Measurements from ENCODE around the gene ASIC5. TPM values are rescaled to one million over a fixed set of nuclear protein-coding genes. Genes with fewer than 3 reads are reported as not detected.

The ASIC5 gene
- total RNA-seq, 2 experiments from 2014 or later, result not detected

DNA sequence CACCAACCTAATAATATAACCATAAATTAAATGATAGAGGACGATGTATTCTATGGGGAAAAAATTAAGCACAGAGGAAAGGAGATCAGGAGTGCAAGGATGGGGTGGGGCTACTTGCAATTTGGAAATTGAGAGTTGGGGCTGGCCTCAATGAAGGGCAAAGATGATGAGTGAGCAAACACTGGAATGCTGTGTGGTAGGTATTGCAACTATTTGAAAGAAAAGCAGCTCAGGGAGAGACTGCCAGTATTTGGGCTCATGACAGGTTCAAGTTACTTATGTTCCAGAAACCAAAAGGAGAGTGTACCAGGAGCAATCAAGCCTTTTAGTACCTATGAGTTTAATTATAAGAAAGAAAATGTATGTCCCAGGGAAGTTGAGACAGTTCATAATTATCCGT lies 47.4 kb downstream of the ASIC5 start:
- no peak overlapping the region for H3K27ac ChIP-seq (ENCODE audit: low read depth, low read length, poor library complexity, severe bottlenecking)
- TF ChIP-seq, protein P1, sequence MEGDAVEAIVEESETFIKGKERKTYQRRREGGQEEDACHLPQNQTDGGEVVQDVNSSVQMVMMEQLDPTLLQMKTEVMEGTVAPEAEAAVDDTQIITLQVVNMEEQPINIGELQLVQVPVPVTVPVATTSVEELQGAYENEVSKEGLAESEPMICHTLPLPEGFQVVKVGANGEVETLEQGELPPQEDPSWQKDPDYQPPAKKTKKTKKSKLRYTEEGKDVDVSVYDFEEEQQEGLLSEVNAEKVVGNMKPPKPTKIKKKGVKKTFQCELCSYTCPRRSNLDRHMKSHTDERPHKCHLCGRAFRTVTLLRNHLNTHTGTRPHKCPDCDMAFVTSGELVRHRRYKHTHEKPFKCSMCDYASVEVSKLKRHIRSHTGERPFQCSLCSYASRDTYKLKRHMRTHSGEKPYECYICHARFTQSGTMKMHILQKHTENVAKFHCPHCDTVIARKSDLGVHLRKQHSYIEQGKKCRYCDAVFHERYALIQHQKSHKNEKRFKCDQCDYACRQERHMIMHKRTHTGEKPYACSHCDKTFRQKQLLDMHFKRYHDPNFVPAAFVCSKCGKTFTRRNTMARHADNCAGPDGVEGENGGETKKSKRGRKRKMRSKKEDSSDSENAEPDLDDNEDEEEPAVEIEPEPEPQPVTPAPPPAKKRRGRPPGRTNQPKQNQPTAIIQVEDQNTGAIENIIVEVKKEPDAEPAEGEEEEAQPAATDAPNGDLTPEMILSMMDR (conservative IDR thresholded peaks at IDR 0.05; ENCODE audit: low read length), result no peak
- no peak for TF ChIP-seq EZH2phosphoT487 (IDR thresholded peaks at IDR 0.05; ENCODE audit: borderline replicate concordance, low read depth, low read length)
- H3K9me2 ChIP-seq (ENCODE audit: insufficient read depth, low read length), result no peaks in the 10 kb centered on the region
- no peaks in the 10 kb centered on the region for H3K79me2 ChIP-seq (ENCODE audit: insufficient read depth, low read depth, low read length)
- no TSS peak for BruUV-seq (replicated peaks)
- no peak for DNase-seq (ENCODE audit: low spot score)
- no peaks in the 10 kb centered on the region for H3K4me1 ChIP-seq (ENCODE audit: insufficient read depth, low read length, poor library complexity, severe bottlenecking)
- H3K9me3 ChIP-seq (ENCODE audit: low read length), result no peaks in the 10 kb centered on the region
- no peak overlapping the region for H3K4me3 ChIP-seq (ENCODE audit: low read depth, low read length, poor library complexity, severe bottlenecking)
- ChIA-PET CTCF (ENCODE audit: unreplicated experiment) (no interaction called here), POLR2A (no interaction called here)
- H4K20me1 ChIP-seq (ENCODE audit: insufficient read depth, low read length), result no peaks in the 10 kb centered on the region
- intact Hi-C loops (cut with micrococcal nuclease; ENCODE audit: unreplicated experiment), result no loop called here
- H3K4me2 ChIP-seq (ENCODE audit: low read length), result no peak overlapping the region
- H3K36me3 ChIP-seq (ENCODE audit: insufficient read depth, low read length), result no peaks in the 10 kb centered on the region
- H2AFZ ChIP-seq (ENCODE audit: low read length), result no peak overlapping the region

DNA sequence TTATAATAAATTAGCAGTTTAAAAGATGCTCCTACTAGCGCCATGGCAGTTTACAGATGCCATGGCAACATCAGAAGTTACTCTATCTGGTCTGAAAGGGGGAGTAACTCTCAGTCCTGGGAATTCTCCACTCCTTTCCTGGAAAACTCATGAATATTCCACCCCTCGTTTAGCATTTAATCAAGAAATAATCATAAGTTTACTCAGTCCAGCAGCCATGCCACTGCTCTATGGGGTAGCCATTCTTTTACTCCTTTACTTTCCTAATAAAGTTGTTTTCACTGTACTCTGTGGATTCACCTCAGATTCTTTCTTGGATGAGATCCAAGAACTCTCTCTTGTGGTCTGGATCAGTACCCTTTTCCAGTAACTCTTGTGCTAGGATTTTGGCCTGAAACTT lies 55.0 kb downstream of the ASIC5 start:
- Histone ChIP-seq H3K9me3 (ENCODE audit: low read length) (no peaks in the 10 kb centered on the region), H3K4me3 (ENCODE audit: low read depth, low read length, poor library complexity, severe bottlenecking) (no peak overlapping the region), H3K4me2 (ENCODE audit: low read length) (no peak overlapping the region), H3K9me2 (ENCODE audit: insufficient read depth, low read length) (no peaks in the 10 kb centered on the region), H4K20me1 (ENCODE audit: insufficient read depth, low read length) (no peaks in the 10 kb centered on the region), H2AFZ (ENCODE audit: low read length) (no peak overlapping the region), H3K27ac (ENCODE audit: low read depth, low read length, poor library complexity, severe bottlenecking) (no peak overlapping the region), H3K36me3 (ENCODE audit: insufficient read depth, low read length) (no peaks in the 10 kb centered on the region), H3K4me1 (ENCODE audit: insufficient read depth, low read length, poor library complexity, severe bottlenecking) (no peaks in the 10 kb centered on the region), H3K79me2 (ENCODE audit: insufficient read depth, low read depth, low read length) (no peaks in the 10 kb centered on the region)
- DNase-seq (ENCODE audit: low spot score), result no peak
- intact Hi-C loops (cut with micrococcal nuclease; ENCODE audit: unreplicated experiment), result loop anchor here (2.0 kb wide), 1 partner anchor 142 kb away; the partner anchor contains the start of gene CTSO
- no TSS peak for BruUV-seq (replicated peaks)
- ChIA-PET POLR2A (no interaction called here), CTCF (ENCODE audit: unreplicated experiment) (interaction anchor here (1.3 kb wide), 1 partner anchor 142 kb away, joined by 4 read pairs; the partner anchor contains the start of gene CTSO)
- no peak for TF ChIP-seq EZH2phosphoT487 (IDR thresholded peaks at IDR 0.05; ENCODE audit: borderline replicate concordance, low read depth, low read length)
- TF ChIP-seq, protein P1 (conservative IDR thresholded peaks at IDR 0.05; ENCODE audit: low read length), result no peak

DNA sequence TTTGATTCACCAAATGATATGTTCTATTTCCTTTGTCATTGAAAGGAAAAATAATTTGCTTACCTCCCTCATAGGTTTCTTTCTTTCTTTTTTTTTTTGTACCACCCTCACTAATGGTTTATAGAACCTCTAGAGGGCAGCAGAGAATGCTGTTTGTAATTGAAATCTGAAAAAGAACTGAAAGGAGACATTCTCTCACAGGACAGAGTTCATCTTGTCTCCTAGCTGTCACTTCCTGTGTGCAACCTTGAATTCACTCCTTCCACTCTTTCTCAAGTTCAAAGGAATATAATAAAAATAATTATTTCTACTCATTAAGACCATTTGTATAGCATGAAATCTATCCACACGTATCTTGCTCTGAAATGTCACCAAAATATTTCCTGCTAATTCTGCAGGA lies 56.2 kb downstream of the ASIC5 start:
- Histone ChIP-seq H3K4me1 (ENCODE audit: insufficient read depth, low read length, poor library complexity, severe bottlenecking) (no peaks in the 10 kb centered on the region), H3K36me3 (ENCODE audit: insufficient read depth, low read length) (no peaks in the 10 kb centered on the region), H3K4me3 (ENCODE audit: low read depth, low read length, poor library complexity, severe bottlenecking) (no peak overlapping the region), H3K4me2 (ENCODE audit: low read length) (no peak overlapping the region), H3K79me2 (ENCODE audit: insufficient read depth, low read depth, low read length) (no peaks in the 10 kb centered on the region), H4K20me1 (ENCODE audit: insufficient read depth, low read length) (no peaks in the 10 kb centered on the region), H3K9me3 (ENCODE audit: low read length) (no peaks in the 10 kb centered on the region), H3K27ac (ENCODE audit: low read depth, low read length, poor library complexity, severe bottlenecking) (no peak overlapping the region), H3K9me2 (ENCODE audit: insufficient read depth, low read length) (no peaks in the 10 kb centered on the region), H2AFZ (ENCODE audit: low read length) (peak overlapping the region; percentile 72; the same call in 1 of the 2 replicates)
- no TSS peak for BruUV-seq (replicated peaks)
- intact Hi-C loops (cut with micrococcal nuclease; ENCODE audit: unreplicated experiment), result loop anchor here (2.0 kb wide), 1 partner anchor 143 kb away; the partner anchor contains the start of gene CTSO
- CTCF ChIA-PET (ENCODE audit: unreplicated experiment), result interaction anchor here (1.3 kb wide), 1 partner anchor 144 kb away, joined by 4 read pairs; the partner anchor contains the start of gene CTSO
- TF ChIP-seq EZH2phosphoT487 (IDR thresholded peaks at IDR 0.05; ENCODE audit: borderline replicate concordance, low read depth, low read length), result no peak
- TF ChIP-seq, protein P1 (conservative IDR thresholded peaks at IDR 0.05; ENCODE audit: low read length), result peak; percentile 79
- POLR2A ChIA-PET, result no interaction called here
- DNase-seq (ENCODE audit: low spot score), result peak; percentile 65

Data from OCI-LY7 (cell line).